ENCODE results near the gene HSD17B2. TPM values are rescaled to one million over a fixed set of nuclear protein-coding genes. Genes with fewer than 3 reads are reported as not detected.
"Not testable (repeated sequence)": the region's sequence is repeated elsewhere in the genome, so short reads cannot be mapped to it uniquely, and the experiment has no call there.

Gene HSD17B2
- total RNA-seq, 1 donor from 2014 or later: 12.4 TPM

GRCh38 chr16:82082543-82083244, 47.6 kb downstream of the HSD17B2 start:
- DNase-seq: no peak

DNA sequence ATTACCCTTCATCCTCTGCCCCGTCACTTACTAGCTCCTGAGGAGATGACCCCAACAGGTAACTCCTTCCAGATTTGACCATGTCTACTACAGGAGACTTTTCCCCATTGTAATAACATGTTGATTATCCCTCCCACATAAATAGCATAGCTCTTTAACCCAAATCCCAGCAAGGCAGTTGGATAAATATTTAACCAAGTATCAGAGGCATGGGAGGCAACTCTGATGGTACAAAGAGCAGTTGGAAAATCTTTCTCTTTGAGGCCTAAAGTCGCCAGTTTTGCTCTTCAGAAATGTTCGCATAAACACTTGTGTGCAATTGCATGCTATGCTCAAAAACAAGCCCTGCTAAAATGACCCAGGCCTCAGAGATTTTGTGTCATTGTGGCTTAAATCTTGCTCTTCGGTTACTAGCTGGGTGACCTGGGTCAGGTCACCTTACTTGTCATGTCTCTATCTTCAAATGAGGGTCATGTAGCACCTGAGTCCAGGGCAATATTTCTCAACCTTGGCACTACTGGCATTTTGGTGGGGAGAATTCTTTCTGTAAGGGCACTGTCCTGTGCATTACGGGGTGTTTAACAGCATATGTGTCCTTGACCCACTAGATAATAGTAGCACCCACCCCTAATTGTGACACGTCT, 48.8 kb downstream of the HSD17B2 start:
- no peak for DNase-seq

- DNase-seq: no peak
These were observed 50.1 kb downstream of the HSD17B2 start for GRCh38 chr16:82085011-82085779.

DNA sequence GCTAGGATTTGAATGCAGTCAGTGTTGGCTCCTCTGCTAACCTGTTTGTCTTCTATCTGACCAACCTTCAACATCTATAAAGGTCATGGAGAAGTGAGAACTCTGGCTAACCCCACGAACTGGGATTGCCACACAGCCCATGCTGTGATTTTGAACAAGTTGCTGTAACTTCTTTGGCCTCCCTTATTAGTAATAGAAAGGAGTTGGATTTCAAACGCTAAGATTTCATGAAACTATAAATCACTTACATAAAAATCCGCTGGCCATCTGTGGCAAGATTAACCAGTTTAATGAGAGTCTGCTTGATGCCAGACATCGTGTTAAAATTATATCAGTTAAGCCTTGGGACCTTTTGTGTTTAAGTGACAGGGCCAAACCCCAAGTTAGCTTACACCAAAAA, 53.4 kb downstream of the HSD17B2 start:
- DNase-seq: no peak

DNA sequence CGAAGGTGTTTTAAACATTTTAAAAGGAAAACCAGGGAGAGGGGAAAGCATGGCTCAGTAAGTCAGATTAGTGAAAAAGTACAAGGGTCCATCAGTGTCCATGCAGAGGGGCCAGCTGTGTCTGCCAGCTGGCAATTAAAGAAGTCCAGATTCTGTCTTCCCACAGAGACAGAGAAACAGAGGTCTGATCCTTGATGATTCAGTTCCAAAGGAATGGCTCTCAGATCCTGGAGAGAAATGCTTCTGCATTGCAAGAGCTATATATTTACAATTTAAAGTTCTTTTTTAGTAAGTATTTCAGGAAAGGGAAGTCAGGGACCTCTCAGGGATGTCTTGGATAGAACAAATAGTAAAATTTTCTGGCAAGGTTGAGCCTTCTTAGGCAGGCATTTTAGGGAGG, 56.2 kb downstream of the HSD17B2 start:
- no peak for DNase-seq

- no peak for DNase-seq
These were observed 57.7 kb downstream of the HSD17B2 start for GRCh38 chr16:82092711-82093110.

DNA sequence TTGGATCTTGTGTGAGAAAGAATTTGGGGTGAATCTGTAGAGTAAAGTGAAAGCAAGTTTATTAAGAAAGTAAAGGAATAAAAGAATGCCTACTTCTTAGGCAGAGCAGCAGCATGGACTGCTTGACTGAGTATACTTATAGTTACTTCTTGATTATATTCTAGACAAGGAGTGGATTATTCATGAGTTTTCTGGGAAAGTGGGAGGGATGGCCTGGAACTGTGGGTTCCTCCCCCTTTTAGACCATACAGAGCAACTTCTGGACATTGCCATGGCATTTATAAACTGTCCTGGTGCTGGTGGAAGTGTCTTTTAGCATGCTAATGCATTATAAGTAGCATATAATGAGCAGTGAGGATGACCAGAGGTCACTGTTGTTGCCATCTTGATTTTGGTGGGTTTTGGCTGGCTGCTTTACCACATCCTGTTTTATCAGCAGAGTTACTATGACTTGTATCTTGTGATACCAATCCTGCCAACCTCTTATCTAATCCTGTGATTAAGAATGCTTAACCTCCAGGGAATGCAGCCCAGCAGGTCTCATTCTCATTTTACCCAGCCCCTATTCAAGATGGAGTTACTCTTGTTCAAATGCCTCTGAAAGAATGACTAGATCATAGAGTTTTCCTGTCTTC, 58.7 kb downstream of the HSD17B2 start:
- DNase-seq: no peak

GRCh38 chr16:82094942-82095540, 60.0 kb downstream of the HSD17B2 start:
- no peak for DNase-seq

GRCh38 chr16:82096641-82097040, 61.6 kb downstream of the HSD17B2 start:
- no peak for DNase-seq

DNA sequence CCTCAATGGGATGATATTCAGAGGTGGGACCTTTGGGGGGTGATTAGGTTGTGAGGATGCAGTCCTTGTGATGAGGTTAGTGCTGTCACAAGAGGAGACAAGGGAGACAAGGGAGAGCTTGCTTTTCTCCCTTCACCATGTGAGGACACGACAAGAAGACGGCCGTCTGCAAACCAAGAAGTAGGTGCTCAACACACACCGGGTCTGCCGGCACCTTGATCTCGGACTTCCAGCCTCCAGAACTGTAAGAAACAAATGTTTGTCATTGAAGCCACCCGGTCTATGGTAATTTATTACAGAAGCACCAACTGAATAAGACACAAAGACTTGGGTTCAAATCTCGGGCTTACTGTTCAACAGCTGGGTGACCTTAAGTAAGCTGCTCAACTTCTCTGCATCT, 70.1 kb downstream of the HSD17B2 start:
- DNase-seq: no peak

DNA sequence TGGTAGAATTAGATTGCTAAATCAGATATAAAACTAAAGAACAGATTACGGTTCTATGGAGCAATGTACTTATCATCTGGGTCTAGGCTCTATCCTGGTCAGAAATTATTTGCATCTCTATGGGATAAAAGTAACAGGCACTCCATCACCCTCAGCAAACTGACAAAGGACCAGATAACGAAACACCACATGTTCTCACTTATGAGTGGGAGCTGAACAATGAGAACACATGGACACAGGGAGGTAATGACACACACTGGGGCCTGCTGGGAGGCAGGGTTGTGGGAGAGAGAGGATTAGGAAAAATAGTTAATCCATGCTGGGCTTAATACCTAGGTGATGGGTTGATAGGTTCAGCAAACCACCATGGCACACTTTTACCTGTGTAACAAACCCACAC, 73.0 kb downstream of the HSD17B2 start:
- no peak for DNase-seq

GRCh38 chr16:82108774-82109173, 73.7 kb downstream of the HSD17B2 start:
- DNase-seq: no peak

GRCh38 chr16:82109266-82109665, 74.2 kb downstream of the HSD17B2 start:
- DNase-seq: not testable (repeated sequence)

DNA sequence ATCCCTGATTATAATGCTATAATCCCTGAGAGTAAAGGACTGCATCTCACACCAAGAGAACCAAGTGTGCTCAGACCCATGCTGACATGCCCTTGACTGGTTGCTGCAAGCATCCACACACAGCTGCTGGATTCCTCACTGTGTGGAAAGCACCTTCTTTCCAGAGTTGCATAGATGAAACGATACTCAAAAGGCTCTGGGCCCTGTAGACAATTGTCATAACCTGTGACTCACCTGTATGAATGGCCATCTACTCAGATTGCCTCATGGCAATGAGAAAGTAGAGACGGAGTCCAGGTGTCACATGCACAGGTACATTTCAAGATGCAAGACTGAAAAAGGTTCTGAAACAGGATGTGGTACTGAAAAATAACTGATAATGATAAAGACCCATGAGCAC, 76.9 kb downstream of the HSD17B2 start:
- no peak for DNase-seq

DNA sequence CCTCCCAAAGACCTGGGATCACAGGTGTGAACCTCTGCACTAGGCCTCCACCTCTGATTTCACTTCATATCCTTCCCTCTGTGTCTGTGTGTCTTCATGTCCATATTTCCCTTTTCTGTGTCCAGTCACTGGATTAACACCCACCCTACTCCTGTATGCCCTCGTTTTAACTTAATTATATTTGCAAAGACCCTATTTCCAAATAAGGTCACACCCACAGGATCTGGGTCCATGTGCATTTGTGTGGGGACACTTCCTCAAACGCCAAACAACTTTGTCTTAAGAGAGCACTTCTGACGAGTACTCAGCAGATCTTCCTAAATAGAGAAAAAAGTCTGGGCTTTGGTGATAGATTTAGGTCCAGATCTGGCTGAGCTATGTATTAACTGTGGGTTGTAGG, 78.7 kb downstream of the HSD17B2 start:
- no peak for DNase-seq

DNA sequence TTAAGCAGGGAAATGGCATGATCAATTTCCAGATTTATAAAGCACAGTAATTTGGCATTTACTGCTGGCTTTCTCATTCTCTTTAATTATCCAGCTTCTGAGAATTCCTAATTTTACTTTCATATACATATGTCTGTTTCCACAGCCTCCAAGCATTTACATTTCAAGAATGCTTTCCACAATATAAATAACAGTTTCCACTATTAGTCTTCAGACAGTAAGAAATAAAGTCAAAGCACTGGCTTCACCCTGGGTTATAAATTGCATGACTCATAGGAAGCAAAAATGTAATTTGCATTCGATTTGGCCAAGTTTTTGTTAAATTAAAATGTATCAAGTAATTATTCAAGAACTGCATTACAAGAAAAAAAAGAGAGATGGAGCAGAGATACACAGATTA, 81.5 kb downstream of the HSD17B2 start:
- DNase-seq: no peak

DNA sequence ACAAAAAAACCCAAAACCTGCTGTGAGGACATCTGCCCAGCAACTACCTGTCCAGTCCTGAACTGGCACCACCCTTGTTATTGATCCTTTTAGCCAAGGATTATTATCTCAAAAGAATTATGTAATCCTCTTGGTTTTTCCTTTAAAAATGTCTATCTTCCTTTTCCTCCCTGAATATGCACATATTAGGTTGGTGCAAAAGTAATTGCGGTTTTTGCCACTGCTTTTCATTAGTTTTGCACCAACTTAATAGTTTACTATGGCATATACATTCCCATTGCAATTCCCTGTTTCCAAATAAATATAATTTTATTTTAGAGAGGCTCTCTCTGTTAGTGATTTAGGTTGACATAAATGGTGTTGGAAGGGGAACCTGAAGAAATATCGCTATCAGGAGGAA, 83.7 kb downstream of the HSD17B2 start:
- DNase-seq: no peak

- DNase-seq: no peak
These were observed 84.4 kb downstream of the HSD17B2 start for GRCh38 chr16:82119405-82119804.

GRCh38 chr16:82124651-82125050, 89.6 kb downstream of the HSD17B2 start:
- DNase-seq: no peak

- no peak for DNase-seq
These were observed 94.8 kb downstream of the HSD17B2 start for GRCh38 chr16:82129881-82130280.

GRCh38 chr16:82133798-82134197, 98.7 kb downstream of the HSD17B2 start:
- DNase-seq: no peak

DNA sequence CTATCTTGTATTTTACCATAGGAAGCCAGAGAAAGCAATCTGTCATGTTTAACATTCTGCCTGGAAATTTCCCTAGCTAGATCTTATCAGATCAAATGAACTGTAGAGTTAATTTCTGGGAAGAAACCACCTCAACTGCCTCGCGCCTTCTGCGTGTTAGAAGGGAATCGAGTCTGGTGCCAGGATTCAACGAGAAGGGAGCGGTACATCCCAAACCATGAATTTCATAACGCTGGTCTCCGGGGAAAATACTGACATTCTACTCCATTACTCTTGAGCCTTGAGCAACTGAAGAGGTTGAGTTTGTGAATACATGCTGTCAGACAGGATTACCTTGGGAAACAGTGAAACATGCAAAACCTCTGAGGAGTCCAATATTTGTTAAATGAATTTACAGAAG, 99.8 kb downstream of the HSD17B2 start:
- no peak for DNase-seq

- no peak for DNase-seq
These were observed 100.8 kb downstream of the HSD17B2 start for GRCh38 chr16:82135844-82136243.
